Measurements from ENCODE around the gene ACTR3.
"Not testable (repeated sequence)": the region's sequence is repeated elsewhere in the genome, so short reads cannot be mapped to it uniquely, and the experiment has no call there.

ACTR3 gene

DNA sequence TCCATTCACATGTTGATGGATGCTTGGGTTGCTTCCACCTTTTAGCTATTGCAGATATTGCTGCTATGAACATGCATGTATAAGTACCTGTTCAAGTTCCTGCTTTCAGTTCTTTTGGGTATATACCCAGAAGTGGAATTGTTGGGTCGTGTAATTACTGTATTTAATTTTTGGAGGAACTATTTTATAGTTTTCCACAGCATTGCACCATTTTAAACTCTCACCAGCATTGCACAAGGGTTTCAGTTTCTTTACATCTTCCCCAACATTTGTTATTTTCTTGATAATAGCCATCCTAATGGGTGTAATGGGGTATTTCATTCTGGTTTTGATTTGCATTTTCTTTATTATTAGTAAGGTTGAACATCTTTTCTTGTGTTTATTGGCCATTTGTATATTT is 16.0 kb downstream of the ACTR3 start:
- no peak for DNase-seq (ENCODE audit: low read depth)

DNA sequence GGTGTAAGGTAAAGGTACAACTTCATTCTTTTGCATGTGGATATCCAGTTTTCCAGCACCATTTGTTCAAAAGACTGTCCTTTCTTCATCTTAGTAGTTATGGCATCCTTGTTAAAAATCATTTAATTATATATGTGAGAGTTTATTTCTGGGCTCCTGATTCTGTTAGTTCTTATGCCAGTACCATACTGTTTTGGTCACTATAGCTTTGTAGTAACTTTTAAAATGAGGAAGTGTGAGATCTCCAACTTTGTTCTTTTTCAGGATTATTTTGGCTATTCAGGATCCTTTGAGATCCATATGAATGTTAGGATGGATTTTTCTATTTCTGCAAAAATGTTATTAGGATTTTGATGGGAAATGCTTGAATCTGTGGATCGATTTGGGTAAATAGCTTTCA is 16.8 kb downstream of the ACTR3 start:
- DNase-seq (ENCODE audit: low read depth), result no peak

DNA sequence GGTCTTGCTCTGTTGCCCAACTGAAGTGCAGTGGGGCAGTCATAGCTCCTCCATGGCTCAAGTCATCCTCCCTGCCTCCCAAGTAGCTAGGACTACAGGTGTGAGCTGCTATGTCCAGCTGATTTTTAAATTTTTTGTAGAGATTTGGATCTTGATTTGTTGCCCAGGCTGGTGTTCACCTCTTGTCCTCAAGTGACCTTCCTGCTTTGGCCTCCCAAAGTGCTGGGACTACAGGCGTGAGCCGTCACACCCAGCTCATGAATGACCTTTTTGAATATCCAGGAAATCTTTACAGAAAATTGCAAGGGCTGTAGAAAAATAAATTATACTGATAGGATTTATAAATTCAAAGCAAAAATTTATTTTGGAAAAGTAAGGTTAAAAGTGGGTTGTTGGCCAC is 17.4 kb downstream of the ACTR3 start:
- DNase-seq (ENCODE audit: low read depth), result no peak

DNA sequence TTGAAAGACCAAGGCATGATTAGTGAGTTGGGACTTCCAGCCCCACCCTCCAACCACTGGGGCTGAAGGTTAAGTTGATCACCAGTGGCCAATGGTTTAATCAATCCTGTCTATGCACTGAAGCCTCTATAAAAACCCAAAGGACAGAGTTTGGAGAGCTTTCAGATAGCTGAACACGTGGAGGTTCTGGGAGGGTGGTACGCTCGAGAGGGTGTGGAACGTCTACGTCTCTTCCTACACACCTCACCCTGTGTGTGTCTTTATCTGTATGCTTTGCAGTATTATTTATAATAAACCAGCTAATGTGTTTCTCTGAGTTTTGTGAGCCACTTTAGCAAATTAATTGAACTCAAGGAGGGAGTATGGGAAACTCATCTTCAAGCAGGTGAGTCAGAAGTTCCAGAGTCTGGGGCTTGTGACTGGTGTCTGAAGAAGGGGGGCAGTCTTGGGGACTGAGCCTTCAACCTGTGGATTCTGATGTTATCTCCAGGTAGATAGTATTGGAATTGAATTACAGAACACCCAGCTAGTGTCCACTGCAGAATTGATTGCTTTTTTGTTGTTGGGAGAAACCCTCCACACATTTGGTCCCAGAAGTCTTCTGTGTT is 20.3 kb downstream of the ACTR3 start:
- DNase-seq (ENCODE audit: low read depth), result peak; percentile 52

DNA sequence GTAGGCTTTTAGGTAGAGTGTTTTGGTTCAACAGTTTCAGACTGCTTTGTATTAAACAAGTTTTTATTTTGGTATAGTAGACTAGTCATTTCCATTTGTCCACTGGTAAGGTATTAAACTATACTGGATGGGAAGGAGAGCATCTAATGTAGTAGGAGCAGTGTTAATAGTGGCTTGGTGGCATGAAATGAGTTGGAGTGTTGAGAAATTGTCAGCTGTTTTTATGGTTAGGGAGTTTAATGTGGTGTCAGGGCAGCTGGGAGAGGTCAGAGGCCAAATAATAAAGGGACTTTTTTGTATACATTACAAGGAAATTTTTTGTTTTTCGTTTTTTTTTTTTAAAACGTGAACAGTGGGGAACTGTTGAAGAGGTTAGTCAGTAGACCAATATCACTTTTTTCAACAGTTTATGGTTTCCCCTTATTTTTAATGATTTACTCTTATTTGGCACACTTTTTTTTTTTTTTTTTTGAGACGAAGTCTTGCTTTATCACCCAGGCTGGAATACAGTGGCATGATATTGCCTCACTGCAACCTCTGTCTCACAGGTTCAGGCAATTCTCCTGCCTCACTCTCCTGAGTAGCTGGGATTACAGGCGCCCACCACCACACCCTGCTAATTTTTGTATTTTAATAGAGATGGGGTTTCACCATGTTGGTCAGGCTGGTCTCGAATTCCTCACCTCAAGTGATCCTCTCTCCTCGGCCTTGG is 21.2 kb downstream of the ACTR3 start:
- DNase-seq (ENCODE audit: low read depth), result no peak

DNA sequence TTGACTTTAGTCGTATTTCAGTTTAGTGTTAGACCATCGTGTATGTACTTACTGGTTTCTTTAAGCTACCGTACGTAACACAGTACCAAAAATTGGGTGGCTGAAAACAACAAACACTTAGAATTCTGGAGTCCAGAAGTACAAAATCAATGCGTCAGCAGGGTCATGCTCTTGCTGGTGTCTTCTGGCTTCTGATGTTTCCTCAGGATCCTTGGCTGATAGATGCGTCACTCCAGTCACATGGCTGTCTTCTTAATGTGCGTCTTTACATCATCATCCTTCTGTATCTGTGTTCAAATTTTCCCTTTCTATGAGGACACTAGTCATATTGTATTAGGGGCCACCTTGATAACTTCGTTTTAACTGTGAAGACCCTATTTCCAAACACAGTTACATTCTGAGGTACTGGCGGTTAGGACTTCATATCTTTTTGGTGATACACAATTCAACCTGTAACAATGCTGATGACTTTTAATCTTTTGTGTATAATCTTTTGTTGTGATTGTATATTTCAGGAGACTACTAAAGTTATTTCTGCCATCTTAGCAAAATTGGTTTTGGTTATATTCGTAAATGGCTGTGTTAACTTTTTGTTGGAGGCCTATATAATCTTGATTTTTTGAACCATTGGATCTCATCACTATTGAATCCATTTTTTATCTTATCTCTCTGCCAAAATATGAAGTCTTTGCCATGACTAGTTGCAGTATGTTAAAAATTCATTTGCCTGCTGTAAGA is 25.4 kb downstream of the ACTR3 start:
- no peak for DNase-seq (ENCODE audit: low read depth)

DNA sequence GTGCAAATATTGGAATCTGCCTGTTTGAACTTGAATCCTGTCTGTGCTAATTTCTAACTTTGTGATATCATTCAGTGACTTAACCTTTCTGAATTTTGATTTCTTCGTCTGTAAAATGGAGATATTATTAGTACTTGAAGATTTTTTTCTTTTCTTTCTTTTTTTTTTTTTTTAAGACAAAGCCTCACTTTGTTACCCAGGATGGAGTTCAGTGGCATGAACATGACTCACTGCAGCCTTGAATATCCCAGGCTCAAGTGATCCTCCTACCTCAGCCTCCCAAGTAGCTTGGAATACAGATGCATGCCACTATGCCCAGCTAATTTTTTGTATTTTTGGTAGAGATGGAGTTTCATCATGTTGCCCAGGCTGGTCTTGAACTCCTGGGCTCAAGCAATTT is 28.3 kb downstream of the ACTR3 start:
- no peak for DNase-seq (ENCODE audit: low read depth)

DNA sequence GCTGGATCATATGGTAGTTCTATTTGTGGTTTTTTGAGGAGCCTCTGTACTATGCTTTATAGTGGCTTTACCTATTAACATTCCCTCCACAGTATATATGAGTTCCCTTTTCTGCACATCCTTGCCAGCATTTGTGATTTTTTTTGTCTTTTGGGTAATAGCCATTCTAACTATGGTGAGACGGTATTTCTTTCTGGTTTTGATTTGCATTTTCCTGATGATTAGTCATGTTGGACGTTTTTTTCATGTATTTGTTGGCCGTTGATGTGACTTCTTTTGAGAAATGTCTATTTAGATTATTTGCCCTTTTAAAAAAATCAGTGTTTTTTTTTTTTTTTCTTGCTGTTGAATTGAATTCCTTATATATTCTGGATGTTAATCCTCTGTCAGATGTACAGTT is 31.1 kb downstream of the ACTR3 start:
- DNase-seq (ENCODE audit: low read depth), result no peak

DNA sequence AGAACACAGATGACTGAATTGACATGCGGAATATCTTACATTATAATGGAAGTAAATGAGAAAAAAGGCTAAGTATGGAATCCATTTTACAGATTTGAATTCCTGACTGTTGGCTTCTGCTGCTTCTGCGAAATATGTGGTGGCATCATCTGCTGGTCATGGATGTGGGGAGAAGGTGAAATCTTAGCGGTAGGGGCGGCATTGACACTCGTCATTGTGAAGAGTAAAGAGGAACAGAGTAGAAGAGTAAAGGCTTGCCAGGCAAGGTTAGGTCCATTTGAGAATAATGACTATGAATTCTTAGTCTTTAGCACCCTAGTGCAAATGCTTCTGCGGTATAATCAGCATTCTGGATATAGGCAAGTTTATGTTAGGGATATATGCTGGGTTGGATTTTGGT is 32.4 kb downstream of the ACTR3 start:
- no peak for DNase-seq (ENCODE audit: low read depth)

DNA sequence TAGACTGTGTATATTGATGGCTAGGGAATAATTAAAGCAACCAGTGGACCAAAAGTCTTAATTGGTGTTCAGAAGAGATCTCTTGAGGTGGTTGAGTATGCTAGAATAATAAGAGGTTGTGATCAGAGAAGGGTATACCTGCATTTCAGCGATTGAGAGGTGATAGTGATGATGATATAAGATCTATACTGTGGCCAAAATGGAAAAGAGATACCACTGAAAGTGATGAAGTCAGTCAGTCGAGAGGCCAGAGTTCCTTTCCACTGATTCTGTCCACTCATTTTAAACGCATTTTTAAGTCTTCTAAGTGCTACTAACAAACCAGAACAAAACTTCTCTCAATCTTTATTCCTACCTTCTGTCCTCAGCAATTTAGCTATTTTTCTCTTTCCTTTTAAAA is 32.9 kb downstream of the ACTR3 start:
- DNase-seq (ENCODE audit: low read depth), result no peak

DNA sequence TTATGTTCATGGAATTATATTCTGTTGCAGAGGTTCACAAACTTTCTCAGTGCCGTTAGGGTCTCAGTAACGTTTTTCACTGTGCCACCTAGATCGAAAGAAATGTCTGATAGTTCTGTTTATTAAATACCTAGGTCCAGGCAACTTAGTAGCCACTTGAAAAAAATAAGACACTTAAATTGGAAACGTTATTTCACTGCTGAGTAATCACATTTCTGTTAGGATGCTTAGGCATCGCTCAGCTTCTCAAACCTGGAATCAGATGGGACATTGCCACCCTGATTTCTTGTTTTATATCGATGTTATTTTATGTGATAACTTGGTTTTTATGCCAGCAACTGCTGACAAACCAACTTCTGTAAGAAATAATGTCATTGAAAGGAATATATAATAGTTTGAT is 36.0 kb downstream of the ACTR3 start:
- no peak for DNase-seq (ENCODE audit: low read depth)

DNA sequence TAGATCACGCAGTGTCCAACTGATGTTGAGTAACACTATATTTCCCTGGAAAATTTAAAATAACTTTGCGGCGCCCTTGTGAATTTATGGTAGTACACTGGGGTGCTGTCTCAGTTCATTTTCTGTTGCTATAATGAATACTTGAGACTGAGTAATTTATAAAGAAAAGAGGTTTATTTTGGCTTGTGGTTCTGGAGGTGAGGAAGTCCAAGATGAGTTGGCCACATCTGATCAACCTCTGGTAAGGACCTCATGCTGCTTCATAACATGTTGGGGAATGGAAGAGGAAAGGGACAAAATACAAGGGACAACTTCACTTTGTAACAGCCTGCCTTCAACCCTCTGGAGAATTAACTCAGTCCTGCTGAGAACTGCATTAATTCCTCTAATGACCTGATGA is 36.4 kb downstream of the ACTR3 start:
- DNase-seq (ENCODE audit: low read depth), result no peak

DNA sequence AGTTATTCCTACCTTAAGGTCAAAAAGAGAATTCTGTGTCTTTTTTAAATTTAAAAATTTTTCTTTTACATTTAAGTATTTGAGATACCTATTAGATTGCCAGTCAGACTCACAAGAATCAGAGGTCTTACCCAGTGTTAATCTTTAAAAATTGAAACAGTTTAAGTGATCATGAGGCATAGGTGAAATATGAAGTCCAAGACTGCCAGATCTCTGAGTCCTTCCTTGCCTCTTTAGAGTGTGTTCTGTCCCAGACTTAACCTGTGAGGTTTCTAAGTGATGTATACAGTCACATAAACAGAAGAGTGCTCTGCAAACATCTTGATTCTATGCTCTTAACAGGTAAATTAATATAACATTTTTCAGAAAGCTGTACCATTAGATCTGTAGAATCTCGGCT is 40.6 kb downstream of the ACTR3 start:
- DNase-seq (ENCODE audit: low read depth), result no peak

DNA sequence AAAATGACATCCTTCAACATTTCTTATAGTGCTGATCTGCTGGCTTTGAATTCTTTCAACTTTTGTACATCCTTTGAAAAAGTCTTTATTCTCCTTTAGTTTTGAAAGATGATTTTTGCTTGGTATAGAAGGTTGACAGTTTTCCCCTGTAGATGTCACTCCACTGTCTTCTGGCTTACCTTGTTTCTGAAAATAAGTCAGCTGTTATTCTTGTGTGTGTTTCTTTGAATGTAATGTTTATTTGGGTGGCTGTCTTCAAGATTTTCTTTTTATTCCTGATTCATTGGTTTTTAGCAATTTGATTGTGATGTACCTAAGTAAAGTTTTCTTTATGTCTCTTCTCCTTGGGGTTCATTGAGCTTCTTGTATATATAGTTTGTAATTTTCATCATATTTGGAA is 47.6 kb downstream of the ACTR3 start:
- no peak for DNase-seq (ENCODE audit: low read depth)

DNA sequence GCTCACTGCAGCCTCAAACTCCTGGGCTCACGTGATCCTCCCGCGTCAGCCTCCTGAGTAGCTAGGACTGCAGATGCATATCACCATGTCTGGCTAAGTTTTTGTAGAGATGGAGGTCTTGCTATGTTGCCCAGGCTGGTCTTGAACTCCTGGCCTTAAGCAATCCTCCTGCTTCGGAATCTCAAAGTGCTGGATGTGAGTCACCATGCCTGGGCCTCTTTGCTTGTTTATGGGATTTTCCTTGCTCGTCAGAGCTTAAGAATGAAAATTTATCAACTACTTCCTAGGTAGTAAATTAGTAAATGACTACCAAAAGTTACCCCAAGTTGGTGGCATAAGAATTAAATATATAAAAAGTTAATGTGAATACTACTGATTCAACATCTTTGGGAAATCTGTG is 51.0 kb downstream of the ACTR3 start:
- DNase-seq (ENCODE audit: low read depth), result no peak

DNA sequence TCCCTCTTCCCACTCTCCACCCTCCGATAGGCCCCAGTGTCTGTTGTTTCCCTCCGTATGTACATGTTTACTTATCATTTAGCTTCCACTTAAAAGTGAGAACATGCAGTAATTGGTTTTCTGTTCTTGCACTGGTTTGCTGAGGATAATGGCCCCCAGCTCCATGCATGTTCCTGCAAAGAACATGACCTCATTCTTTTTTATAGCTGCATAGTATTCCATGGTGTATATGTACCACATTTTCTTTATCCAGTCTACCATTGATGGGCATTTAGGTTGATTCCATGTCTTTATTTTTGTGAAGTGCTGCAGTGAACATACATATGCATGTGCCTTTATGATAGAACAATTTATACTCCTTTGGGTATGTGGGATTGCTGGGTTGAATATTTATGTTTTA is 55.9 kb downstream of the ACTR3 start:
- not testable (repeated sequence) for DNase-seq (ENCODE audit: low read depth)

DNA sequence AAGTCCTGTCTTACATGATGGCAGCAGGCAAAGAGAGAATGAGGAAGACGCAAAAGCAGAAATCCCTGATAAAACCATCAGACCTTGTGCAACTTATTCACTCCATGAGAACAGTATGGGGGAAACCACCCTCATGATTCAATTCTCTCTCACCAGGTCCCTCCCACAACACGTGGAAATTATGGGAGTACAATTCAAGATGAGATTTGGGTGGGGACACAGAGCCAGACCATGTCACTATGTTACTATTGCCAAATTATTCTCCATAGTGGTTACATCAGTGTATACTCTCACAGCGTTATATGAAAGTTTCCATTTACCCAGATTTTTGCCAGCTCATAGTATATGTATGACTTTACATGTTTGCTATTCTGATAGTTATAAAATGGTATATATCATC is 61.0 kb downstream of the ACTR3 start:
- not testable (repeated sequence) for DNase-seq (ENCODE audit: low read depth)

DNA sequence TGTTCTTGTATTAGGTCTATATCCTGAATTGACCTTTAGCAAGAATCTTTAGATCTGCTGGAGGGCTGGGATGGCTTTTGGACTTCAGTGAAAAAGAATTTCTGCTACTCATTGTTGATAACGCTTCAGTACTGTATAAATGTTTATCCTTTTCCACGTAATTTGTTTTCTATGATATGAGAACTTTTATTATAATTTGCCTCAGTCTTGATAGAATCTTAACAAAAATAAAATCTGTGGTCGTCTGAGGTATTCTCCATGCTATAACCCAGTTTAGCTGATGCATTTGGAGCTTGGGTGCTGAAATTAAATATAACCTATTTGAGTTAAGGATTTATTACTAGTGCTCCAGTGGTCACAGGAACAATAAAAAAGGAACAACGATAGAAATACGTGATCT is 71.1 kb downstream of the ACTR3 start:
- DNase-seq (ENCODE audit: low read depth), result no peak

DNA sequence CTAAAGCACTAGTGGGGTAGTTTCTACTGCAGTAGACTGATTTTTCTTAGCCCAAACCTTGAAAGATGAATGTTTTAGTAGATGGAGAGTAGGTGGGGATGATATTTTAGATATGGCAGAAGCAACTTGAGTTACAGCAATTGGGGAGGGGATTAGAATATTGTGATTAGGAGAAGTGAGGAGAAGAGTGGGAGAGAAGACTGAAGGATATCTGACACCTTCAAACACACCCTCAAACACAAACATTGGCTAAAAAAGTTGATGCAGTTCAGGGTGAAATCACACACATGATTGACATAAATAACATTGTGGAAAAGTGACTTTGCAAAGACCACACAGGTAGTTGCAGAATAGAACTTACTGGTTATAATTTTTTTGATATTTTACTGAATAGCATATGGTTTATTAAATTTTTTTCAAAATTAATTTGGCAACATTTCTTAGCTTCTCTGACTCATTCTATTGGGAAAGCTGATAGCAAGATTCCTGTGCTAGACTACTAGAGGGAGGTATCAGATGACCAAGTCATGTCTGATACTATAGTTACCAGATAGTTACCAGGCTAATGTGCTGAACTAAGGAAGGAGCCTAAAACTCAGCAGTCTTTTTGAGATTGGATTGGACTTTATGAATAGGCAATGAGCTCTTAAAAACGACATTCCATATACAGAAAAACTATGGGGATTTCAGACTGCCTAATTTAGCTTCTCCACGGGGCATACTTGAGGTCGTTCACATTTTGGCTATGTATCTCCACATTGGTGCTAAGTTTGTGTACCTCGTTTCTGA is 73.0 kb downstream of the ACTR3 start:
- no peak for DNase-seq (ENCODE audit: low read depth)

DNA sequence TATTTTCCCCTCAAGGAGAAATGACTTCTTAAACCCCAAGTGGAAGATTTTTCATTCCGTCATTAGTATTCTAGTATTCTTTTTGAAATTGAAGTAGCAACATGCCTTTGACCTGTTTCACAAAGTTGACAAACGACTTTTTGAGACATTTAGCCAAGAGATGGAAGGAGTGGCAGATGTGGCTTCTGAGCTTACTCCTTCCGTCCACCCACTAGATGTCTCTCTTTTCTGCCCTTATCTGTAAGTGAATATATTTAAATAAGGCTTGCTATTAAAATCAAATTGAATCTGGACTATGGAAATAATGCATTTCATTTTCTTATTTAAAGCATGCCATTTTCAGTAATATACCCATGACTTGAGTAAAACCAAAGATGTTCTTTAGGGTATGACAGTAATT is 74.1 kb downstream of the ACTR3 start:
- no peak for DNase-seq (ENCODE audit: low read depth)

DNA sequence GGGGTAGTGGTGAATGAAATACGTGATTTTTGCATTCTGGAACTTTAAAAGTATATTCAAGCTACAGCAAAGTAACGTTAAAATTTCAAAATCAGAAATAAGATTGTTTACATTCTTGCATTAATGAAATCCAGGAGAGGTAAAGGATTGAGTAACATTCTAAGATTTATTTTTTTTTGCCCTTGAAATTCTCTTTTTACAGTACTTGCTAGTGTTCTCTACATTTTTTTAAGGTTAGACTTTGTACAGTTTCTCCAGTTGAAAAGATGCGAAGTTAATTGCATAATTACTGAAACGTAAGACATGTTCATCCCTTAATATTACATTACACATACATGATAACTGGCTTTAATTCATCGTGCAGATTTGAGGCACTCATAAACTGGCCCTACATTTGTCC is 74.5 kb downstream of the ACTR3 start:
- DNase-seq (ENCODE audit: low read depth), result no peak

DNA sequence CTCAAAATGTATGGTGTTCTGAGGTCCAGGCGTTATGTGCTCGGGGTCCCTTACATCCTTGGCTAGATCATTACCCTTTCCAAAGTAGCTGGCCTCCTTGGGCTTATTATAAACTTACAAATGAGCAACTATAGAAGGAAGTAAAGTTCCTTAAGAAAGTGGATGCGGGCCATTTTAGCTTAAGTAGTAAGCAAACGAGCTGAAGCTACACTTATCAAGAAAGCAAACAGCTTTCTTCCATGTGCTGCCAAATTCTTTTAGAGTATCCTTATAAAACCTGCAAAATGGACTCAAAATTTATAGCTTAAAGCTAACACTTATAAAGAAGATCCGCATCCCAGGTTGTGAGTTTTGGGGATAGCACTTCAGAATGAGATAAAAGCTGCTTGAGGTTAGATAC is 75.3 kb downstream of the ACTR3 start:
- no peak for DNase-seq (ENCODE audit: low read depth)

DNA sequence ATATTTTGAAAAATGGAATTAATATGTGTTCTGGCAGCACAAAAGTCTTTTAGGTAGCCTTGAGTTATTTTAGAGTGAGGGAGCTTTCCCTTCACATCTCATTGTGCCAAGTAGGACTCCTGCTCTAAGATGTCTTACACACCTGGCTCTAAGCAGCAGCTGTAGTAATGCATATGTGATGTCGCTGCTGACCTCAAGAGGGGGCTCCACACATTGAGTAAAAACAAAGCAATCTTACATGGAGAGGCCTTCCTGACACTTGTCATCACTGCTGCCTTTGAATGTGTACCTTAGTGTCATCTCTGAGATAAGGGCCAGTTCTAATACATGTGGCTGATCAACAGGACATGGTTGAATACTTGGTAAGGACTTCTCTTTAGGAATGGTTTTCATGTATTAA is 75.8 kb downstream of the ACTR3 start:
- no peak for DNase-seq (ENCODE audit: low read depth)

Measured in activated T-helper 9 cell treated with anti-CD3 and anti-CD28 coated beads, Interleukin-2, amount 50 U/mL, for 16 hours (primary cell).